Activated CD8-positive, alpha-beta memory T cell treated with anti-CD3 and anti-CD28 coated beads for 24 hours (primary cell): ENCODE data around the gene ACMSD.
"Not testable (repeated sequence)": the region's sequence is repeated elsewhere in the genome, so short reads cannot be mapped to it uniquely, and the experiment has no call there.

Source experiments
- DNase-seq: peaks from one replicate; pipeline ENCODE4 v3.0.0-alpha.2; 2020

Gene ACMSD

GRCh38 chr2:134855709-134856108, 17.3 kb downstream of the ACMSD start:
- DNase-seq: no peak

- DNase-seq: no peak
Measured at GRCh38 chr2:134858245-134858644, 19.8 kb downstream of the ACMSD start.

GRCh38 chr2:134861173-134861572, 22.8 kb downstream of the ACMSD start:
- DNase-seq: no peak

GRCh38 chr2:134862069-134862468, 23.7 kb downstream of the ACMSD start:
- no peak for DNase-seq

- no peak for DNase-seq
Measured at GRCh38 chr2:134862674-134863073, 24.3 kb downstream of the ACMSD start.

- DNase-seq: no peak
Measured at GRCh38 chr2:134863446-134863845, 25.0 kb downstream of the ACMSD start.

- DNase-seq: no peak
Measured at GRCh38 chr2:134865067-134865787, 26.8 kb downstream of the ACMSD start.

- no peak for DNase-seq
Measured at GRCh38 chr2:134866498-134867099, 28.2 kb downstream of the ACMSD start.

- DNase-seq: no peak
Measured at GRCh38 chr2:134869946-134870736, 31.7 kb downstream of the ACMSD start.

GRCh38 chr2:134873152-134873551, 34.7 kb downstream of the ACMSD start:
- DNase-seq: no peak

- no peak for DNase-seq
Measured at GRCh38 chr2:134875309-134875708, 36.9 kb downstream of the ACMSD start.

GRCh38 chr2:134882773-134883172, 44.4 kb downstream of the ACMSD start:
- no peak for DNase-seq

GRCh38 chr2:134883552-134884293, 45.3 kb downstream of the ACMSD start:
- no peak for DNase-seq

- no peak for DNase-seq
Measured at GRCh38 chr2:134884435-134884834, 46.0 kb downstream of the ACMSD start.

- DNase-seq: no peak
Measured at GRCh38 chr2:134892282-134893035, 54.0 kb downstream of the ACMSD start.

- no peak for DNase-seq
Measured at GRCh38 chr2:134897932-134898331, 59.5 kb downstream of the ACMSD start.

- no peak for DNase-seq
Measured at GRCh38 chr2:134899204-134899603, 60.8 kb downstream of the ACMSD start.

GRCh38 chr2:134900151-134900550, 61.7 kb downstream of the ACMSD start:
- DNase-seq: no peak

- not testable (repeated sequence) for DNase-seq
Measured at GRCh38 chr2:134903701-134904100, 65.3 kb downstream of the ACMSD start.

- no peak for DNase-seq
Measured at GRCh38 chr2:134905168-134905567, 66.8 kb downstream of the ACMSD start.

GRCh38 chr2:134906726-134907125, 68.3 kb downstream of the ACMSD start:
- no peak for DNase-seq

- not testable (repeated sequence) for DNase-seq
Measured at GRCh38 chr2:134907441-134908116, 69.2 kb downstream of the ACMSD start.
